SU-DHL-6 (cell line): ENCODE data around the gene ID2.

Experiments
- CTCF ChIP-seq: fragments of 200-600 bp; sonication (generic); IDR thresholded peaks from one replicate; pipeline ENCODE4 v1.5.1; 2017; ENCODE audit warnings: antibody characterized with exemption, mild to moderate bottlenecking, low read length, moderate library complexity; ENCODE audit not compliant: insufficient read depth, poor library complexity, severe bottlenecking
- EZH2phosphoT487 ChIP-seq: fragments of 200-600 bp; sonication (generic), shearing (Covaris generic); conservative IDR thresholded peaks from 2 replicates; pipeline ENCODE4 v1.6.1; 2018; ENCODE audit warnings: mild to moderate bottlenecking, antibody characterized with exemption, low read length, moderate library complexity, mixed read lengths

GRCh38 chr2:8674420-8675009 lies 7.3 kb upstream of the ID2 start:
- no peak for TF ChIP-seq CTCF
- TF ChIP-seq EZH2phosphoT487 = no peak
